Measurements from ENCODE around the gene IMPA2.

DNA sequence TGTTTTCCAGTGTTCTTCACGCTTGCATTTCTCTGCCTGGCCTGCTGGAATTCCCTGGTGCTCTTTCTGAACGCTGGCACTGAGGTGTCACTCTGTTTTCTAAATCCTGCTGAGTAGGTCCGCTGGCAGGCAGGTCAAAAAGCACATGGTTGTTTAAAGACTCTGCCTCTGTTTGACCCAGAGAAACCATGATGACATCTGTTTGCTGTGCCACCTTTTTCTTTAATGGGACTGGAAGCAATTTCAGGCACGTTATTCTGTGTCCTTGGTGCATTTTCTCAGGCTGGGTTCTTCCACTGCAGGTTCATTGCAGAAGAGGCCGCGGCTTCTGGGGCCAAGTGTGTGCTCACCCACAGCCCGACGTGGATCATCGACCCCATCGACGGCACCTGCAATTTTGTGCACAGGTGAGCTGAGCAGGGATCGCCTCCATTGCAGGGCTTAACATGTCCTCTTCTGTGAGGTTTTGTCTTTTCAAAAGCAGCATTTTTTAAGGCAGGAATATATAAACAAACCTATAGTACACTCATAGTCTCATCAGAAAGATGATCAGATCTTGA lies 28.4 kb downstream of the IMPA2 start:
- TF ChIP-seq, protein P1, sequence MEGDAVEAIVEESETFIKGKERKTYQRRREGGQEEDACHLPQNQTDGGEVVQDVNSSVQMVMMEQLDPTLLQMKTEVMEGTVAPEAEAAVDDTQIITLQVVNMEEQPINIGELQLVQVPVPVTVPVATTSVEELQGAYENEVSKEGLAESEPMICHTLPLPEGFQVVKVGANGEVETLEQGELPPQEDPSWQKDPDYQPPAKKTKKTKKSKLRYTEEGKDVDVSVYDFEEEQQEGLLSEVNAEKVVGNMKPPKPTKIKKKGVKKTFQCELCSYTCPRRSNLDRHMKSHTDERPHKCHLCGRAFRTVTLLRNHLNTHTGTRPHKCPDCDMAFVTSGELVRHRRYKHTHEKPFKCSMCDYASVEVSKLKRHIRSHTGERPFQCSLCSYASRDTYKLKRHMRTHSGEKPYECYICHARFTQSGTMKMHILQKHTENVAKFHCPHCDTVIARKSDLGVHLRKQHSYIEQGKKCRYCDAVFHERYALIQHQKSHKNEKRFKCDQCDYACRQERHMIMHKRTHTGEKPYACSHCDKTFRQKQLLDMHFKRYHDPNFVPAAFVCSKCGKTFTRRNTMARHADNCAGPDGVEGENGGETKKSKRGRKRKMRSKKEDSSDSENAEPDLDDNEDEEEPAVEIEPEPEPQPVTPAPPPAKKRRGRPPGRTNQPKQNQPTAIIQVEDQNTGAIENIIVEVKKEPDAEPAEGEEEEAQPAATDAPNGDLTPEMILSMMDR (IDR thresholded peaks at IDR 0.05; ENCODE audit: insufficient read depth, low read length, poor library complexity, severe bottlenecking): no peak
- no peak for TF ChIP-seq EZH2phosphoT487 (conservative IDR thresholded peaks at IDR 0.05; ENCODE audit: low read length)

Measured in SU-DHL-6 (cell line).